ENCODE data around the gene SPTLC2. TPM values are rescaled to one million over a fixed set of nuclear protein-coding genes. Genes with fewer than 3 reads are reported as not detected.

The SPTLC2 gene
- total RNA-seq, 1 experiment from 2014 or later: 32.6 TPM

DNA sequence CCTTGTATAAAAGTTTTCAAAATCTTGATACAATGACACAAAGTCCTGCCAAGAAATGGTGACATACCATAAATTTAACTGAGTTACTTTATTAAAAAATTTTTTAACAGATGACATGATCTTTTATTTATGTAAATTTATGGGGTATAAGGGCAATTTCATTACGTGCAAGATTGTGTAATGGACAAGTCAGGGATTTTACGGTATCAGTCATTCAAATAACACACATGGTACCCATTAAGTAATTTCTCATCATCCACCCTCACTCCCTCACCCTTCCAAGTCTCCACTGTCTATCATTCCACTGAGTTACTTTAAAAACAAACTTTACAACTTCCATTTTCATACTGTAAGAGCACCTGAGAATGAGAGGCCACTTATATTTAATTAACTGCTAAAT is 37.4 kb downstream of the SPTLC2 start:
- Mint-ChIP-seq H3K9me3 (no peaks in the 10 kb centered on the region), H3K36me3 (ENCODE audit: insufficient read depth in 1 of 3, low read depth in 3 of 3) (peaks cover 4 to 22% (median 17%) of the 10 kb centered on the region in 3 experiments; a peak in 6 of 7 replicates), H3K4me1 (peaks cover 5 to 10% of the 10 kb centered on the region in 2 experiments), H3K27me3 (ENCODE audit: low read depth) (no peaks in the 10 kb centered on the region), H3K4me3 (no peak overlapping the region), H3K27ac (no peak overlapping the region)
- no peaks in the 10 kb centered on the region; the same call in 1 of the 2 replicates for H3K79me2 ChIP-seq (ENCODE audit: insufficient read depth, low read length)
- no peak overlapping the region for H3K9ac ChIP-seq (ENCODE audit: extremely low read depth, insufficient read length, low read length)
- H3T11ph ChIP-seq (ENCODE audit: low read length): no peak overlapping the region
- no peak overlapping the region for H3K18ac ChIP-seq (ENCODE audit: insufficient read length, low read depth, low read length)
- H4K8ac ChIP-seq (replicated peaks; ENCODE audit: insufficient read length, low read depth, low read length): no peak overlapping the region
- H4K91ac ChIP-seq (ENCODE audit: insufficient read length, low read depth, low read length): no peak overlapping the region
- no peaks in the 10 kb centered on the region for H3K4me1 ChIP-seq (ENCODE audit: insufficient read depth, low read length)
- no peak overlapping the region for H2AFZ ChIP-seq (ENCODE audit: low read length)
- H2BK20ac ChIP-seq (ENCODE audit: low read depth, low read length, poor library complexity, severe bottlenecking): no peak overlapping the region
- H4K20me1 ChIP-seq (ENCODE audit: control insufficient read depth, insufficient read depth, insufficient read length): no peaks in the 10 kb centered on the region
- no peak overlapping the region for H2AK5ac ChIP-seq (ENCODE audit: insufficient read length, low read length)
- H2BK120ac ChIP-seq (ENCODE audit: low read depth, low read length, poor library complexity, severe bottlenecking): no peak overlapping the region
- H3K23me2 ChIP-seq (ENCODE audit: insufficient read length, low read depth, low read length, poor library complexity, severe bottlenecking): no peaks in the 10 kb centered on the region
- no peak overlapping the region for H3K4me2 ChIP-seq (ENCODE audit: insufficient read depth, insufficient read length, low read length)
- no peak overlapping the region for H2BK12ac ChIP-seq (ENCODE audit: insufficient read length, low read depth, low read length)
- no peak overlapping the region for H2BK5ac ChIP-seq (ENCODE audit: insufficient read length, low read length)
- no peak overlapping the region for H4K5ac ChIP-seq (ENCODE audit: insufficient read length, low read depth, low read length)
- no peak overlapping the region for H3K14ac ChIP-seq (ENCODE audit: insufficient read depth, low read length)
- no CpG with 5 or more reads among the region's 2 CpGs for WGBS (ENCODE audit: extremely low coverage, insufficient read length, low lambda C conversion rate)
- no peak overlapping the region for H2BK15ac ChIP-seq (ENCODE audit: low read depth, low read length)
- H3K56ac ChIP-seq (ENCODE audit: insufficient read length, low read depth, low read length): no peak overlapping the region
- no peak overlapping the region for H3K4ac ChIP-seq (ENCODE audit: low read depth, low read length)
- no peak overlapping the region for H3K27ac ChIP-seq (ENCODE audit: insufficient read length, low read depth, low read length)
- peaks cover 4% of the 10 kb centered on the region for H3K79me1 ChIP-seq (ENCODE audit: insufficient read depth, low read depth, low read length, poor library complexity, severe bottlenecking)
- 0 out of 2 replicates have a peak, but pooled peaks cover 3% of the 10 kb centered on the region for H3K27me3 ChIP-seq (ENCODE audit: insufficient read depth, low read length)
- H3K9me3 ChIP-seq (ENCODE audit: control insufficient read depth, low read depth, low read length): no peaks in the 10 kb centered on the region
- no peak for DNase-seq
- no peak for TF ChIP-seq CTCF (conservative IDR thresholded peaks at IDR 0.05)
- H3K23ac ChIP-seq (ENCODE audit: insufficient read length, low read depth, low read length): no peak overlapping the region
